HG03139 (cell line): ENCODE data around the gene TRPM2.
"Not testable (repeated sequence)": the region's sequence is repeated elsewhere in the genome, so short reads cannot be mapped to it uniquely, and the experiment has no call there.

ENCODE experiments used
- ATAC-seq: cut with Tn5 transposase; IDR thresholded peaks from one replicate; pipeline ENCODE4 v1.9.1; 2021; ENCODE audit not compliant: unreplicated experiment

The TRPM2 gene

GRCh38 chr21:44405948-44406872 lies 52.8 kb downstream of the TRPM2 start:
- no peak for ATAC-seq

- ATAC-seq = no peak
Observed at GRCh38 chr21:44406953-44407352, 53.5 kb downstream of the TRPM2 start.

GRCh38 chr21:44407493-44407892 lies 54.1 kb downstream of the TRPM2 start:
- ATAC-seq = no peak

- ATAC-seq = no peak
Observed at GRCh38 chr21:44408226-44408625, 54.8 kb downstream of the TRPM2 start.

- no peak for ATAC-seq
Observed at GRCh38 chr21:44413566-44414290, 60.3 kb downstream of the TRPM2 start.

GRCh38 chr21:44414291-44415072 lies 61.1 kb downstream of the TRPM2 start:
- ATAC-seq = no peak

GRCh38 chr21:44415073-44416025 lies 61.9 kb downstream of the TRPM2 start:
- no peak for ATAC-seq

- no peak for ATAC-seq
Observed at GRCh38 chr21:44416193-44416592, 62.8 kb downstream of the TRPM2 start.

GRCh38 chr21:44417621-44418107 lies 64.2 kb downstream of the TRPM2 start:
- ATAC-seq = not testable (repeated sequence)

- no peak for ATAC-seq
Observed at GRCh38 chr21:44418108-44418875, 64.9 kb downstream of the TRPM2 start.

GRCh38 chr21:44418876-44419230 lies 65.4 kb downstream of the TRPM2 start:
- ATAC-seq = no peak

- no peak for ATAC-seq
Observed at GRCh38 chr21:44419679-44420078, 66.3 kb downstream of the TRPM2 start.

GRCh38 chr21:44420416-44421205 lies 67.2 kb downstream of the TRPM2 start:
- no peak for ATAC-seq

GRCh38 chr21:44421901-44422840 lies 68.8 kb downstream of the TRPM2 start:
- ATAC-seq = no peak

GRCh38 chr21:44423312-44423821 lies 69.9 kb downstream of the TRPM2 start:
- ATAC-seq = no peak

- ATAC-seq = no peak
Observed at GRCh38 chr21:44423941-44424607, 70.7 kb downstream of the TRPM2 start.
